Subcutaneous abdominal adipose tissue (tissue), 5 donors: ENCODE measurements around the gene DYNLT2.

Experiments used
- H3K27ac ChIP-seq: one replicate; pipeline ENCODE4 v1.7.0; 2013; ENCODE audit warnings: low read depth, mild to moderate bottlenecking, inconsistent platforms, low read length, moderate library complexity
- H3K27me3 ChIP-seq, 5 donors: one replicate each; pipeline ENCODE4 v1.7.0; 2013; ENCODE audit warnings: low read length in 5 of 5, inconsistent platforms in 1 of 5; ENCODE audit not compliant: control insufficient read depth in 5 of 5, insufficient read depth in 4 of 5
- H3K36me3 ChIP-seq, 5 donors: one replicate each; pipeline ENCODE4 v1.7.0; 2013; ENCODE audit warnings: low read length in 5 of 5; ENCODE audit not compliant: control insufficient read depth in 5 of 5, insufficient read depth in 5 of 5
- H3K4me1 ChIP-seq, 5 donors: one replicate each; pipeline ENCODE4 v1.7.0; 2013; ENCODE audit warnings: low read length in 5 of 5, mild to moderate bottlenecking in 3 of 5, moderate library complexity in 1 of 5; ENCODE audit not compliant: control insufficient read depth in 5 of 5, insufficient read depth in 5 of 5
- H3K4me3 ChIP-seq, 5 donors: one replicate each; pipeline ENCODE4 v1.7.0; 2013; ENCODE audit warnings: low read length in 5 of 5, low read depth in 1 of 5
- H3K9ac ChIP-seq, 5 donors: one replicate each; pipeline ENCODE4 v1.7.0; 2013; ENCODE audit warnings: low read length in 5 of 5, mild to moderate bottlenecking in 4 of 5, moderate library complexity in 3 of 5
- H3K9me3 ChIP-seq, 5 donors: one replicate each; pipeline ENCODE4 v1.7.0; 2013; ENCODE audit warnings: low read length in 5 of 5; ENCODE audit not compliant: control insufficient read depth in 5 of 5
- donor health status: healthy.
- donor health status: healthy.
- donor health status: healthy.
- donor health status: healthy.
- donor health status: healthy.

DYNLT2 gene

GRCh38 chr6:169783971-169784820 lies 32.8 kb upstream of the DYNLT2 start:
- Histone ChIP-seq H3K27me3 (peaks cover 0 to 5% (median 2%) of the 10 kb centered on the region in 5 donors), H3K9ac (no peak overlapping the region), H3K9me3 (no peaks in the 10 kb centered on the region), H3K36me3 (peaks cover 0 to 38% (median 27%) of the 10 kb centered on the region in 5 donors), H3K4me3 (no peak overlapping the region), H3K27ac (no peak overlapping the region), H3K4me1 (no peaks in the 10 kb centered on the region)

GRCh38 chr6:169783401-169783800 lies 32.0 kb upstream of the DYNLT2 start:
- no peaks in the 10 kb centered on the region for H3K9me3 ChIP-seq
- H3K9ac ChIP-seq, result no peak overlapping the region
- peaks cover 0 to 46% (median 30%) of the 10 kb centered on the region in 5 donors for H3K36me3 ChIP-seq
- H3K4me3 ChIP-seq, result no peak overlapping the region
- no peaks in the 10 kb centered on the region for H3K4me1 ChIP-seq
- H3K27me3 ChIP-seq, result no peaks in the 10 kb centered on the region
- H3K27ac ChIP-seq, result no peak overlapping the region

GRCh38 chr6:169782966-169783365 lies 31.6 kb upstream of the DYNLT2 start:
- Histone ChIP-seq H3K36me3 (peaks cover 0 to 48% (median 31%) of the 10 kb centered on the region in 5 donors), H3K27me3 (no peaks in the 10 kb centered on the region), H3K4me3 (no peak overlapping the region), H3K4me1 (no peaks in the 10 kb centered on the region), H3K9me3 (no peaks in the 10 kb centered on the region), H3K27ac (no peak overlapping the region), H3K9ac (no peak overlapping the region)

- peaks cover 6 to 70% (median 55%) of the 10 kb centered on the region in 5 donors for H3K36me3 ChIP-seq
- no peak overlapping the region for H3K9ac ChIP-seq
- H3K4me3 ChIP-seq, result no peak overlapping the region
- H3K27me3 ChIP-seq, result no peaks in the 10 kb centered on the region
- no peak overlapping the region for H3K27ac ChIP-seq
- H3K4me1 ChIP-seq, result no peaks in the 10 kb centered on the region
- H3K9me3 ChIP-seq, result no peaks in the 10 kb centered on the region
Observed at GRCh38 chr6:169780571-169781091, 29.3 kb upstream of the DYNLT2 start.

- H3K9ac ChIP-seq, result no peak overlapping the region
- no peaks in the 10 kb centered on the region for H3K9me3 ChIP-seq
- H3K4me3 ChIP-seq, result no peak overlapping the region
- peaks cover 6 to 75% (median 57%) of the 10 kb centered on the region in 5 donors for H3K36me3 ChIP-seq
- H3K27ac ChIP-seq, result no peak overlapping the region
- no peaks in the 10 kb centered on the region for H3K4me1 ChIP-seq
- H3K27me3 ChIP-seq, result no peaks in the 10 kb centered on the region
Observed at GRCh38 chr6:169779896-169780295, 28.5 kb upstream of the DYNLT2 start.

GRCh38 chr6:169779092-169779815 lies 27.9 kb upstream of the DYNLT2 start:
- Histone ChIP-seq H3K36me3 (peaks cover 6 to 79% (median 63%) of the 10 kb centered on the region in 5 donors), H3K27me3 (no peaks in the 10 kb centered on the region), H3K4me3 (no peak overlapping the region), H3K9me3 (no peaks in the 10 kb centered on the region), H3K4me1 (no peaks in the 10 kb centered on the region), H3K27ac (no peak overlapping the region), H3K9ac (no peak overlapping the region)

- H3K9me3 ChIP-seq, result no peaks in the 10 kb centered on the region
- H3K36me3 ChIP-seq, result peaks cover 6 to 81% (median 66%) of the 10 kb centered on the region in 5 donors
- H3K4me1 ChIP-seq, result no peaks in the 10 kb centered on the region
- H3K4me3 ChIP-seq, result no peak overlapping the region
- no peaks in the 10 kb centered on the region for H3K27me3 ChIP-seq
- no peak overlapping the region for H3K27ac ChIP-seq
- H3K9ac ChIP-seq, result no peak overlapping the region
Observed at GRCh38 chr6:169778646-169779045, 27.3 kb upstream of the DYNLT2 start.

GRCh38 chr6:169777896-169778295 lies 26.5 kb upstream of the DYNLT2 start:
- Histone ChIP-seq H3K4me1 (no peaks in the 10 kb centered on the region), H3K27ac (no peak overlapping the region), H3K36me3 (peaks cover 6 to 84% (median 66%) of the 10 kb centered on the region in 5 donors), H3K27me3 (no peaks in the 10 kb centered on the region), H3K9ac (no peak overlapping the region), H3K4me3 (no peak overlapping the region), H3K9me3 (no peaks in the 10 kb centered on the region)

- no peaks in the 10 kb centered on the region for H3K4me1 ChIP-seq
- no peak overlapping the region for H3K9ac ChIP-seq
- H3K9me3 ChIP-seq, result no peaks in the 10 kb centered on the region
- no peak overlapping the region for H3K4me3 ChIP-seq
- no peaks in the 10 kb centered on the region for H3K27me3 ChIP-seq
- peaks cover 6 to 89% (median 68%) of the 10 kb centered on the region in 5 donors for H3K36me3 ChIP-seq
- H3K27ac ChIP-seq, result no peak overlapping the region
Observed at GRCh38 chr6:169776379-169776778, 25.0 kb upstream of the DYNLT2 start.

- peaks cover 6 to 82% (median 64%) of the 10 kb centered on the region in 5 donors for H3K36me3 ChIP-seq
- H3K4me3 ChIP-seq, result no peak overlapping the region
- no peak overlapping the region for H3K27ac ChIP-seq
- no peaks in the 10 kb centered on the region for H3K9me3 ChIP-seq
- no peaks in the 10 kb centered on the region for H3K4me1 ChIP-seq
- no peaks in the 10 kb centered on the region for H3K27me3 ChIP-seq
- H3K9ac ChIP-seq, result no peak overlapping the region
Observed at GRCh38 chr6:169775321-169775720, 23.9 kb upstream of the DYNLT2 start.
